Stomach (tissue), 4 donors: ENCODE measurements around the gene CEL.

Experiments
- CTCF ChIP-seq, 7 experiments: fragments of 450-650 bp in 4 of 7; fragments of 200-600 bp in 3 of 7; sonication (generic) in 3 of 7; IDR thresholded peaks; one replicate each; pipeline ENCODE4 v1.5.1; 2016 to 2019; ENCODE audit warnings: antibody characterized with exemption in 7 of 7, control low read depth in 2 of 7, mild to moderate bottlenecking in 1 of 7
- EP300 ChIP-seq: sonication (generic); formaldehyde crosslinking; IDR thresholded peaks from one replicate; pipeline ENCODE4 v1.6.1; 2017; ENCODE audit warnings: antibody characterized with exemption
- POLR2A ChIP-seq, 4 donors: fragments of 450-650 bp; IDR thresholded peaks; one replicate each; pipeline ENCODE4 v1.6.1; 2016; ENCODE audit warnings: antibody characterized with exemption in 4 of 4, control low read depth in 2 of 4, mild to moderate bottlenecking in 1 of 4, moderate library complexity in 1 of 4
- POLR2AphosphoS5 ChIP-seq, 3 donors: sonication (generic); formaldehyde crosslinking; IDR thresholded peaks; one replicate each; pipeline ENCODE4 v1.6.1; 2016; ENCODE audit warnings: antibody characterized with exemption in 3 of 3

DNA sequence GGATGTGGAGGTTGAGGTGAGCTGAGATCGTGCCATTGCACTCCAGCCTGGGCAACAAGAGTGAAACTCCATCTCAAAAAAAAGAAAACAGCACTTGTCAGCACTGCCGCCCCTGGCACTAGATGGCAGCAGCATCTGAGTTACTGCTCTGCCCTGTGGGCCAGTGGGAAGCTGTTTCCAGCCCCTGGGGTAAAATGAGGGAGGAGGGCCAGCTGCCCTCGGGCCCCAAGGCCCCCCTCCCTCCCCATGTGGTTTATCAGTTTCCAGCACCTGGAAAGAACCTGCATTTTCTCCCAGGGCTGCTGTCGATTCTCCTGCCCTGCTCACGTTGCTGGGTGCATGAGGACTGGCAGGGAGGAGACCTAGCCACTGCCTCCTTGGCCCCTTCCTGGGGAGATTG, 13.2 kb upstream of the CEL start:
- TF ChIP-seq CTCF (IDR thresholded peaks at IDR 0.05) (peak in 3 of 7 experiments; percentile 14 to 40 (median 22)), POLR2A (IDR thresholded peaks at IDR 0.05) (no peak), POLR2AphosphoS5 (IDR thresholded peaks at IDR 0.05) (no peak), EP300 (no peak)
